HFF-Myc (cell line): ENCODE results near the gene DAO.
"Not testable (repeated sequence)": the region's sequence is repeated elsewhere in the genome, so short reads cannot be mapped to it uniquely, and the experiment has no call there.

Source experiments
- DNase-seq: peaks from one replicate; pipeline ENCODE4 v3.0.0-alpha.2; 2011; ENCODE audit warnings: low read depth; ENCODE audit errors: extremely low read depth
- H3K4me3 ChIP-seq: replicated peaks from 2 replicates; pipeline ENCODE4 v1.5.1; 2011; ENCODE audit warnings: low read depth, mild to moderate bottlenecking, control low read depth, low read length
- TF ChIP-seq, protein P1 (sequence below): IDR thresholded peaks from 2 replicates; pipeline ENCODE4 v1.5.1; 2012; ENCODE audit warnings: mild to moderate bottlenecking, low read depth, low read length, control low read depth; ENCODE audit errors: missing control alignments

DAO gene

DNA sequence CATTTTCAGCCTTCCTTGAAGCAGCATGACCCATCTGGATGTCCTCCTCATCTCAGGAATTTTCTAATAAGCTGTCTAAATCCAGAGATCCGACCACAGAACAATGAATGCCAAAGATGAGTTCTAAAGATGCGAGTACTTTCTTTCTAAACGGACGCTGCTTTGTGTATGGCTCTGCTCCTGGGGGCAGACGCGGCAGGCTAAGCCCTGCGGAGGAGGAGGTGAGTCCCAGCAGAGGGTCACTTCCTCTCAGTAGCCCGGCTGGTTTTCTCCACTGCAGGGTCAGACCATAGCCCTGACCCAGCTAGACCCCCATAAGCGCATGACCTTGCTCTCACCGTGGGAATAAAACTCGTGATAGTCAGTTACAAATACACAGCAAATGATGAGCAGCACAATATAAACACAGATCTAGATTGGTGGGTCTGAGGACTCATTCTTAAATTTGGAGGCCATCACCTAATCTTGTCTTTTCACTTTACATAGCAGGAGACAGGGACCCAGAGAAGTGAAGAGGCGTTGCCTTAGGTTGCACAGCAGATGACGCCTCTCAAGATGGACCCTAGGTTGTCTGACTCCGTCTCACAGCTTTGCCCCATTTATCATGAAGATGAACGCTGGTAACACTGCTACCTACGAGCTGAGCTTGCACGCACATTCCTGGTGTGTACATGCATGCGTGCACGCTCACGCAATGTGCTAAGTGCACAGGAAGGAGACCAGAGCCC is 39.1 kb upstream of the DAO start:
- TF ChIP-seq, protein P1, sequence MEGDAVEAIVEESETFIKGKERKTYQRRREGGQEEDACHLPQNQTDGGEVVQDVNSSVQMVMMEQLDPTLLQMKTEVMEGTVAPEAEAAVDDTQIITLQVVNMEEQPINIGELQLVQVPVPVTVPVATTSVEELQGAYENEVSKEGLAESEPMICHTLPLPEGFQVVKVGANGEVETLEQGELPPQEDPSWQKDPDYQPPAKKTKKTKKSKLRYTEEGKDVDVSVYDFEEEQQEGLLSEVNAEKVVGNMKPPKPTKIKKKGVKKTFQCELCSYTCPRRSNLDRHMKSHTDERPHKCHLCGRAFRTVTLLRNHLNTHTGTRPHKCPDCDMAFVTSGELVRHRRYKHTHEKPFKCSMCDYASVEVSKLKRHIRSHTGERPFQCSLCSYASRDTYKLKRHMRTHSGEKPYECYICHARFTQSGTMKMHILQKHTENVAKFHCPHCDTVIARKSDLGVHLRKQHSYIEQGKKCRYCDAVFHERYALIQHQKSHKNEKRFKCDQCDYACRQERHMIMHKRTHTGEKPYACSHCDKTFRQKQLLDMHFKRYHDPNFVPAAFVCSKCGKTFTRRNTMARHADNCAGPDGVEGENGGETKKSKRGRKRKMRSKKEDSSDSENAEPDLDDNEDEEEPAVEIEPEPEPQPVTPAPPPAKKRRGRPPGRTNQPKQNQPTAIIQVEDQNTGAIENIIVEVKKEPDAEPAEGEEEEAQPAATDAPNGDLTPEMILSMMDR = no peak
- no peak overlapping the region for H3K4me3 ChIP-seq
- DNase-seq = no peak

DNA sequence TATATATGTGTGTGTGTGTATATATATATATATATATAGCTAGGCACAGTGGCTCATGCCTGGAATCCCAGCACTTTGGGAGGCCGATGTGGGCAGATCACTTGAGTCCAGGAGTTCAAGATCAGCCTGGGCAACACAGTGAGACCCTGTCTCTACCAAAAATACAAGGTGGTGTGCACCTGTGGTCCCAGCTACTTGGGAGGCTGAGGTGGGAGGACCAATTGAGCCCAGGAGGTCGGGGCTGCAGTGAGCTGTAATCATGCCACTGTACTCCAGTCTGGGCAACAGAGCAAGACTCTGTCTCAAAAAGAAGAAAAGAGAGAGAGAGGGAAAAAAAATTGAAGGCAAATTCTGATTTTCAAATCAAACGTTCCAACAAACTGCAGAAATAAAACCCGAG is 38.1 kb upstream of the DAO start:
- not testable (repeated sequence) for DNase-seq

GRCh38 chr12:108842361-108842760 is 37.5 kb upstream of the DAO start:
- no peak overlapping the region for H3K4me3 ChIP-seq
- DNase-seq = no peak
- TF ChIP-seq, protein P1 = no peak

More for the DNA sequence above, 38.1 kb upstream of the DAO start:
- not testable (repeated sequence) for H3K4me3 ChIP-seq

- DNase-seq = no peak
- TF ChIP-seq, protein P1 = no peak
These were observed 36.7 kb upstream of the DAO start for GRCh38 chr12:108843187-108843586.

DNA sequence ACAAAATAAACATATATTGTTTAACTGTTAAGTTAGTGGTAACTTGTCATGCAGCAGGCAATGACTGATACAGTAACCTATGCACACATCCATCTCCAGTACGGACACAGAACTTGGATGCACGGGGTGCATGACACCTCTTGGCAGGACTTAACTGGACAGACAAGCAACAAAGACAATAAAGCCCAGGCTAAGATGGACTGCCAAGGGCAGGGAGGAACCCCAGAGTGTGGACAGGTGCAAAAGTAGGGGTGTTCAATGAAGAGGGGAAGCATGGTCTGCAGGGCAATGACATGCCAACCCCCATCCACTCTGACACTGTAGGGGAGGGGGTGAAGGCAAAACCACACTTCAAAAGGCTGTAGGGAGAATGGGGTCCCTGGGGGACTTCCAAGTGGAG is 34.2 kb upstream of the DAO start:
- TF ChIP-seq, protein P1 = no peak
- H3K4me3 ChIP-seq = no peak overlapping the region
- DNase-seq = no peak

More at GRCh38 chr12:108843187-108843586, 36.7 kb upstream of the DAO start:
- no peak overlapping the region for H3K4me3 ChIP-seq

DNA sequence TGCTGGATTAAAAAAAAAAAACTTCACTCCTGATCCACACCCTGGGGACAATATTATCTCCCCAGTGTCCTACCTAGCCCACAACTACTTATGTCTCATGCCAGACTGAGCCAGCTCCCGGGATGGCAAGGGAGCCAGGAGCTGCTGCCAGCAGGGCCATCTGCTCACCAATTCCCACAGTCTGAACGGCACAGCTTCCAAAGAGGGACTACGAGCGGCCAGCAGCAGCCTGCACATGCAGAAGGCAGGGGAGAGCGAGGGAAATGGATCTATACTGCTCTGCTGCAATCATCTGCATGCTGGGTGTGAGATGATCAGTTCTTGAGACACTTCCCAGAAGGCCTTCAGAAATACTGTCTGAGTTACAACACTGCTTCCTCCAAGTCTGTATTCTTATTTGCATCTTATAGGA is 33.6 kb upstream of the DAO start:
- no peak overlapping the region for H3K4me3 ChIP-seq
- TF ChIP-seq, protein P1 = no peak
- no peak for DNase-seq

DNA sequence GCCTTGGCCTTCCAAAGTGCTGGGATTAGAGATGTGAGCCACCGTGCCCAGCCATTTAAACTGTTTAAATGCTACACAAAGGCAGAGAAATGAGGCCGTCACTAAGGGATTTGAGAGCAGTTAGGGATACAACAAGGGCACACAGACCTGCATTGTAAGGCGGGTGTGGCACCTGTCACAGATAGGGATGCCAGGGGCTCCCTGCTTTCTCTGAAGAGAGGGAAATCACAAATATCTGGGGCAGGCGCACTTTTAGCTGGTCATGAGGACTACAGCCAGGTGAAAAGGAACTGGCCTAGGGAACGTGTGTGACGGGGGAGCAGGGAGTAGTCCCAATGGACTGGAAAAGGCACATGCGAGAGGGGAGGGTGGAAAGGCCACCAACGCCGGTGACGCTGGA is 32.2 kb upstream of the DAO start:
- TF ChIP-seq, protein P1 = no peak
- no peak overlapping the region for H3K4me3 ChIP-seq

More for the DNA sequence above, 32.2 kb upstream of the DAO start:
- DNase-seq = no peak
